K562 (cell line): ENCODE results near the gene POFUT2.

Experiments
- FOXP1 ChIP-seq: sonication (generic); formaldehyde crosslinking; IDR thresholded peaks from 2 replicates; pipeline ENCODE4 v1.8.0; 2022; ENCODE audit warnings: mild to moderate bottlenecking, missing genetic modification reagents
- HCFC1 ChIP-seq: IDR thresholded peaks from 2 replicates; pipeline ENCODE4 v1.6.1; 2012; ENCODE audit warnings: low read depth, low read length, improper control_type of control experiment
- HNRNPK ChIP-seq: fragments of 200-400 bp; formaldehyde crosslinking; IDR thresholded peaks from one replicate; pipeline ENCODE4 v1.6.1; 2018; ENCODE audit warnings: mild to moderate bottlenecking, low read depth, low read length; ENCODE audit not compliant: poor library complexity, severe bottlenecking
- POLR2A ChIP-seq: fragments of 450-650 bp; conservative IDR thresholded peaks from 2 replicates; pipeline ENCODE4 v1.6.1; 2016
- ZBTB8A ChIP-seq: fragments of 450-650 bp; IDR thresholded peaks from 2 replicates; pipeline ENCODE4 v1.6.1; 2018; ENCODE audit warnings: mild to moderate bottlenecking, moderate library complexity; ENCODE audit not compliant: partially characterized antibody
- TF ChIP-seq, protein P1 (sequence below), 3 experiments: IDR thresholded peaks in 2 of 3; conservative IDR thresholded peaks in 1 of 3; 2 replicates each; pipeline ENCODE4 v1.5.1; 2011 to 2012; ENCODE audit warnings: low read length in 3 of 3, mild to moderate bottlenecking in 3 of 3, control low read depth in 2 of 3, improper control_type of control experiment in 1 of 3, inconsistent platforms in 1 of 3, low read depth in 1 of 3, mixed read lengths in 1 of 3, moderate library complexity in 1 of 3; ENCODE audit not compliant: insufficient read depth in 2 of 3

DNA sequence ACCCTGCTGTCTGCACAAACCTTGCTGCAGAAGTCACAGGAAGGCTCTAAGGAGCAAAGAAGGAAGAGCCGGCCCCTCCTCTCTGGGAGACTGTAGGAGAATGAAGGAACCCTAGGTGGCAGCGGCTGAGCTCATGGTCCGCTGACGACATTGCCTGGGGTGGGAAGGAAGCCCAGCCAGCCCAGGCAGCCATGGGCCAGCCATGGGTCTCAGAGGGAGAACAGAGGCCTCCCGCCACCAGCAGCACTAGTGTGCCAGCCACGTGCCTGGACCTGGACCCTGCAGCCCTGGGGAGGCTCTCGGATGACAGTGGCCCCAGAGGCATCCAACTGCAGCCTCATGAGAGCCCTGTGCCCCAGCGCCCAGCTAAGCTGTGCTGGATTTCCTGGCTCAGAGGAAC lies 49.2 kb upstream of the POFUT2 start:
- TF ChIP-seq HCFC1, result no peak
- TF ChIP-seq, protein P1, sequence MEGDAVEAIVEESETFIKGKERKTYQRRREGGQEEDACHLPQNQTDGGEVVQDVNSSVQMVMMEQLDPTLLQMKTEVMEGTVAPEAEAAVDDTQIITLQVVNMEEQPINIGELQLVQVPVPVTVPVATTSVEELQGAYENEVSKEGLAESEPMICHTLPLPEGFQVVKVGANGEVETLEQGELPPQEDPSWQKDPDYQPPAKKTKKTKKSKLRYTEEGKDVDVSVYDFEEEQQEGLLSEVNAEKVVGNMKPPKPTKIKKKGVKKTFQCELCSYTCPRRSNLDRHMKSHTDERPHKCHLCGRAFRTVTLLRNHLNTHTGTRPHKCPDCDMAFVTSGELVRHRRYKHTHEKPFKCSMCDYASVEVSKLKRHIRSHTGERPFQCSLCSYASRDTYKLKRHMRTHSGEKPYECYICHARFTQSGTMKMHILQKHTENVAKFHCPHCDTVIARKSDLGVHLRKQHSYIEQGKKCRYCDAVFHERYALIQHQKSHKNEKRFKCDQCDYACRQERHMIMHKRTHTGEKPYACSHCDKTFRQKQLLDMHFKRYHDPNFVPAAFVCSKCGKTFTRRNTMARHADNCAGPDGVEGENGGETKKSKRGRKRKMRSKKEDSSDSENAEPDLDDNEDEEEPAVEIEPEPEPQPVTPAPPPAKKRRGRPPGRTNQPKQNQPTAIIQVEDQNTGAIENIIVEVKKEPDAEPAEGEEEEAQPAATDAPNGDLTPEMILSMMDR (IDR thresholded peaks at IDR 0.05 in 2 of 3, conservative IDR thresholded peaks at IDR 0.05 in 1 of 3; ENCODE audit: insufficient read depth in 2 of 3, low read depth in 1 of 3, low read length in 3 of 3), result no peak
- TF ChIP-seq ZBTB8A, result no peak
- TF ChIP-seq HNRNPK, result no peak
- TF ChIP-seq POLR2A, result no peak
- no peak for TF ChIP-seq FOXP1 (CRISPR knock-in tag)
